Hypothalamus (tissue), 51 donors: Measurements from ENCODE around the gene SLC36A1.
"Not testable (repeated sequence)": the region's sequence is repeated elsewhere in the genome, so short reads cannot be mapped to it uniquely, and the experiment has no call there.

Source experiments
- DNase-seq, 51 donors: peaks; one replicate each; lab custom pipeline; 2025; lab: John Stamatoyannopoulos, UW

Gene SLC36A1

DNA sequence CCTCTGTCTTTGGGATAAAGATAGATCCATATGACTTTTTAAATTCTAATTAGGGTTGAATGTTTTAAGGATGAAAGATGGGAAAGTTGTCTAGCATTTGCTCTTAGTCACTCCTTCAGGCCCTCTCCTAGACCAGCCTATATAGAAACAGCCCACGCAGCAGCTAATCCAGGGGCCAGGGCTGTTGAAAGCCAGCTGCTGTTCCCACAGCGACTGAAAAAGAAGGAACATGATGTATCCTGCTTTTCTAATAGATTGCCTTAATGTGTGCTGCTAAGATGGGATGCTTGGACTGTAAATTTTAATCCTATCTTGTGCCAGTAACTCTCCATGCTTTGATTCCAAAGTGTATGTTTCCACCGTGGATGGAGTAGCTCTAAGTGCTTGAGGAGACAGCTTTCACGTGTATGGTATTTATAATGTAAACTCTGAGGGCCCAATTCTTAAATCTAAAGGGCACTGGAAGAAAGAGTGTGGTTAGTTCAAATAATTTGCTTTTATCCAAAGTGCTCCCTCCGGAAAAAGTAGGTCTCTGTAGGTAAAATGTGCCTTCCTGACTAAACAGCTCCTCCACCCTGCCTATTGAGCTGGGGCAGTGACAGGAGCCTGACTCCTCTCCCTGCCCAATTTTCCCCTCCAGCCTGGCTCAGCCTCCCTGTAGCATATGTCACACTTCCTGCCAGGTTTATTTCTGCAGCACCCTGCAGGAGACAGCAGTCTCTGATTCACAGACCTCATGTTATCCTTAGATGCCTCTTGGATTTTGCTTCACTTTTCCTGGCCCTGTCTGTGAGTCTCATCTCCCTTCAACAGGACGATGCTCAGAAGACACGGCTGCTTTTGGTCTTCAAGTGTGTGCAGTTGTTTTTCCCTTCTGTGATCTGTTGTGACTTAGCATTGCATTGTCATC is 33.2 kb downstream of the SLC36A1 start:
- peak in 3 of 51 donors; percentile 3 to 62 (median 5) for DNase-seq

DNA sequence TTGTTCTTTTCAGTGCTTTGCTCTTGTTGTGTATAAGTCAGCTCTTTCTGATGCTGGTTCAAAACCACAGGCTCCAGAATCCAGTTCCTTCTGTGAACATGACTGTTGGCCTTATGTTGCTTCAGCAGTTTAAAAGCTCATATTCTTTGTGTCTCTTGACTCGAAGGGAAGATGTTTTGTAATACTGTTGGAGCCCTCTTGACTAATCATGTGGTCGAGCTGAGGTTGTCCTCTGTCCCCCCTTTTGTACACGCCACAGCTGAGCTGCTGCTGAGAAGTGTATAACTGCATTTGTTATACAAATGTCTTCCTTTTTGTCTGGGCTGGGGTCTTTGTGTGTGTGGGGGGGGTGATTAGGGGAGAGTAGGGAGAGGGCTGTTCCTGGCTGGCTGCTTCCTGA is 35.8 kb downstream of the SLC36A1 start:
- DNase-seq: no peak

- peak in 1 of 51 donors; percentile 29 for DNase-seq
Observed at GRCh38 chr5:151483647-151484046, 36.2 kb downstream of the SLC36A1 start.

GRCh38 chr5:151487544-151487943 is 40.1 kb downstream of the SLC36A1 start:
- DNase-seq: no peak

DNA sequence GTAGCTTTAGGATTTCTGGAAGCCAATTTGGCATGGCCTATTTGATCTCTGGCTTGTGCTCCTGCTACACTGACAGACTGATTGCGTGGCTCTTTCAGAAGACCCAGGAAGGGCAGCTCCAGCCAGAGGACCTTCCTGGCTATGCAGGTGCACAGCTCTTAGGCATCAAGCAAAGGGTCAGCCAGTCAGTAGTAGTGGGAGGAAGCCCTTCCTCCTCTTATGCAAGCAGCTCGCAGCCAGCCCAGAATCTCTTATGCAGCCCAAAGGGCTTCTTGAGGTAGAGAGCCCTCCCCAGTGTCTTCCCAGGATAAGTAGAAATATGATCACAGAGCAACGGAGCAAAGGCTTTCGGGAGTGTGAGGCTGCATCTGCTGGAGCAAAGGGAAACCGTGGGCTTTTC is 43.2 kb downstream of the SLC36A1 start:
- no peak for DNase-seq

- DNase-seq: no peak
Observed at GRCh38 chr5:151491062-151491461, 43.7 kb downstream of the SLC36A1 start.

DNA sequence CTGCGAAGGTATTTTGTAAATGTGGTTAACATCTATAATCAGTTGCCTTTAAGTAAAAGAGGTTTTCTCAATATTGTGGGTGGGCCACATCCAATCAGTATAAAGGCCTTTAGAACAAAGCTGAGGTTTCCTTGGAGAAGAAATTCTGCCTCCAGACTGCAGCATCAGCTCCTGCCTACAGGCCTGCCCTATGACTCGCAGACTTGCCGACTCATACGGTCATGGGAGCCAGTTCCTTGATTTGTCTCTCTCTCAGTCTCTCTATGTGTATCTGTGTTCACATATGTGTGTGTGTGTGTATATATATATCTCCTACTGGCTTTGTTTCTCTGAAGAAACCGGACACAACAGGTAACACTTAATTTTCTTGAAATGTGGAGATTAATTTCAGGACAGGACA is 45.3 kb downstream of the SLC36A1 start:
- no peak for DNase-seq

- no peak for DNase-seq
Observed at GRCh38 chr5:151493665-151494064, 46.3 kb downstream of the SLC36A1 start.

- no peak for DNase-seq
Observed at GRCh38 chr5:151495320-151495719, 47.9 kb downstream of the SLC36A1 start.

DNA sequence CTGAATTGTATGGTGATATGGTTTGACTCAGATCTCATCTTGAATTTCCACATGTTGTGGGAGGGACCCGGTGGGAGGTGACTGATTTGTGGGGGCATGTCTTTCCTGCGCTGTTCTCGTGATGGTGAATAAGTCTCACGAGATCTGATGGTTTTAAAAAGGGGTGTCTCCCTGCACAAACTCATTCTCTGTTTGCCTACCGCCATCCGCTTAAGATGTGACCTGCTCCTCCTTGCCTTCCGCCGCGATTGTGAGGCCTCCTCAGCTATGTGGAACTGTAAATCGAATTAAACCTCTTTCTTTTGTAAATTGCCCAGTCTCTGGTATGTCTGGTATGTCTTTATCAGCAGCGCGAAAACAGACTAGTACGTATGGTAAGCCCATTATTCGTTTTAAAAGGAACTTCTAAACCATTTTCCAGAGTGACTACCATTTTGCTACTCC is 48.7 kb downstream of the SLC36A1 start:
- DNase-seq: no peak

- DNase-seq: no peak
Observed at GRCh38 chr5:151497391-151498002, 50.1 kb downstream of the SLC36A1 start.

DNA sequence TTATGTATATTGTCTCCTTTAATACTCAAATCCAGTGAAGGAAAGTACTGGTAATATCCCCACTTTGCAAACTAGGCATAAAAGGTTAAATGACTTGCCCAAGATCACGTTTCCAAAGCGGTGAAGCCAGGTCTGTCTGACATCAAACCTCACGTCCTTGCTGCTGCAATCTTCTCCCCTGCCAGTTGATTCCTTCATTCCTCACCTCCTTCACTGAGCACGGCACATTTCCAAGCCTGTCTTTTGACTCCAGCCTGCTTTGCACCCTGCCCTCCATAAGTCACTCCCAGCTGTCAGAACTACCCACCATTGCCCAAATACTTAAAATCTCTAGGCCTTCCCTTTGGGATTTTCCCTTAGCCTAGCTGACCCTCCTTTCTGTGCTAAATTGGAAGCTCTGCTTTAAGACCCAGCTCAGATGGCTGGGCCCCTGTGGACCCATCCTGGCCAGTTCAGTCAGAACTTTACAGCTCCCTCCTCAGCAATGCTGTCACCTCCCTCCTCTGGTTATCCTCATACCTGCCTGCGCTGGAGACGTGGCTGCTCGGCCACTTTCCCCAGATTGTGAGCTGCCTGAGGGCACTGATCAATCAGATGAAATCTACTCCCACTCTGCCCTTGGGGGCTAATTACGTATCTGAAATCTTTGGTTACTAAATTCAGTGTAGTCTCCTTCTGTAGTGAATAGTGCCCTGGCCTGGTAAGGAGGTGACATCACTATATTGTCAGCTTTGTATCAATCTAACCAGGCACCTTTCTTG is 51.2 kb downstream of the SLC36A1 start:
- no peak for DNase-seq

DNA sequence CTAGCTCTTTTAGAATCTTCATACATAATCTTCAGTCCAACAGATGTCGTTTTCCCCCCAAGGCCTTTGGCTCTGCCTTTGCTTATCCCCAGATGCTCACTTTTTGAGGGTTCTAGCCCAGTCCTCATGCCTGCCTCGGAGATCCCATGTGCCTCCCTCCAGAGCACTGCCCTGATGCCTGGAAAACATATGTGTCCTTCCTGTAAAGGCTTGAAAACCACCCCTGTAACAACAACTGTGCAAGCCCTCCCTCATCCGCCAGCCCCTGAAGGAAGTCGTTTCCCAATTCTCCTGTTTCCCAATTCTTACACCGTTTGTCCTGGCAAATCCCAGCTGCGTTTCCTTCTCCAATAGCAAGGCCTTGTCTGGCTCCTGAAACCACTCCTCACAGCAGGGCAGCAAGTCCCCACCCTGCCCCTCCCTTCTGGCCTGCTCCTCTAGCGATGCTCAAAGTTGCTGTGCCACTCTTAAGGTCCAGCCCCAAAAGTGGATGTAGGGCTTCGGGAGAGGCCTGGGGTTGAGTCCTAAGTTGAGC is 52.2 kb downstream of the SLC36A1 start:
- no peak for DNase-seq

- no peak for DNase-seq
Observed at GRCh38 chr5:151504006-151504405, 56.6 kb downstream of the SLC36A1 start.

DNA sequence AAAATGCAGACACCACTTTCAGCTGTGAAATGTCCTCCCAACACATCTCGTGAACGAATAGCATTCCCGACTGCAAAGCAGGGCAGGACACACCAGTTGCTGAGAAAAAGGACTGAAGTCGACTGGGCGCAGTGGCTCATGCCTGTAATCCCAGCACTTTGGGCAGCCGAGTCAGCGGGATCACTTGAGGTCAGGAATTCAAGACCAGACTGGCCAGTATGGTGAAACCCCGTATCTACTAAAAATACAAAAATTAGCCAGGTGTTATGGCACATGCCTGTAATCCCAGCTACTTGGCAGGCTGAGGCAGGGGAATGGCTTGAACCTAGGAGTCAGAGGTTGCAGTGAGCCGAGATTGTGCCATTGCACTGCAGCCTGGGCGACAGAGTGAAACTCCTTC is 60.9 kb downstream of the SLC36A1 start:
- DNase-seq: not testable (repeated sequence)

- DNase-seq: no peak
Observed at GRCh38 chr5:151509231-151509630, 61.8 kb downstream of the SLC36A1 start.

- DNase-seq: no peak
Observed at GRCh38 chr5:151509836-151510235, 62.4 kb downstream of the SLC36A1 start.

GRCh38 chr5:151517122-151517920 is 69.9 kb downstream of the SLC36A1 start:
- no peak for DNase-seq

DNA sequence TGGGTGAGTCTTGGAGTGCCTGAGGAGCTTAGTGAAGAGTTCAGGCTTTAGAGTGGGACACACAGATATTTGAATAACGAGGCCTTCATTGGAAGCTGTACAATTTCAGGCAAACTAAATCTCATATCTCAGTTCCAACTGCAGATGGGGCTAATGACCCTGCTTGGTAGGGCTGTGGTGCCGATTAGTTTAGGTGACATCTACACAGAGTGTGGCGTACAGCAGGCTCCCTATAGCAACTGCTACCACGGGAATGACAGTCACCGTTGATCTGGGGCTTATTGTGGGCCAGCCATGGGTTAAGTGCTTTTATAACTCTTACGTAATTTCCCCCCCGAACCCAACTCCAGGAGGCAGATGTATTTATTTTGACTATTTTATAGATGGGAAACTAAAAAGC is 72.9 kb downstream of the SLC36A1 start:
- no peak for DNase-seq

DNA sequence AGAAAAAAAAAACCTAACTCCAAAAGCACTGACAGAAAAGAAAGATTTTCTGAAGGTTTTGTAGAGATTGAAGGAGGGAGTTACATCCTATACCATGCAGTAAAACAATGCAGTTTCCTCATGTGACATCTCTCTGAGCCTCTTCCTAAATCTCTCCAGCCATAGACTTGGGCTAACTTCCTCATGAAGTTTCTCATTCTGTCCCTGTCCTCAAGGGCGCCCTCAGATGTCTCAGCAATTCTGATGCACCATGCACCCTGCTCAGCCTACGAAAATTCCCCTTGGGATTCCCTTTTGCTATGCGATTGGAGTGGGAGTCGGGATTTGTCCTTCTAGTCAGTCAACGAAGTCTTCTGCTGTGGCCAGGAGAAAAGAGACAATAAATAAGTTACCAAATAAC is 74.8 kb downstream of the SLC36A1 start:
- no peak for DNase-seq
